Head of caudate nucleus (tissue), 42 donors: ENCODE data around the gene PDE6B.

Source experiments
- DNase-seq, 42 donors: peaks; one replicate each; pipeline versions ENCODE4 v3.0.0 to v3.0.0-alpha.2; 2020 to 2021; ENCODE audit warnings: mixed read lengths in 7 of 42
- intact Hi-C: fragments of 100-400 bp; cut with DNase I; formaldehyde crosslinking; loops from one replicate; pipeline ENCODE4 v1.15.0; 2022

Gene PDE6B

GRCh38 chr4:650951-651883 is 25.8 kb downstream of the PDE6B start:
- peak in 41 of 42 donors; percentile 51 to 90 (median 82) for DNase-seq
- intact Hi-C loops: no loop called here

- DNase-seq: peak in 5 of 42 donors; percentile 9 to 64 (median 22)
- intact Hi-C loops: no loop called here
Observed at GRCh38 chr4:651884-652642, 26.7 kb downstream of the PDE6B start.

- DNase-seq: peak in 25 of 42 donors; percentile 32 to 77 (median 53)
- intact Hi-C loops: no loop called here
Observed at GRCh38 chr4:653080-653821, 27.9 kb downstream of the PDE6B start.

- peak in 1 of 42 donors; percentile 5 for DNase-seq
- intact Hi-C loops: no loop called here
Observed at GRCh38 chr4:653831-654502, 28.6 kb downstream of the PDE6B start.

- peak in 1 of 42 donors; percentile 12 for DNase-seq
- intact Hi-C loops: no loop called here
Observed at GRCh38 chr4:654503-654845, 29.1 kb downstream of the PDE6B start.

- DNase-seq: peak in 38 of 42 donors; percentile 34 to 83 (median 69)
- intact Hi-C loops: no loop called here
Observed at GRCh38 chr4:654871-655463, 29.6 kb downstream of the PDE6B start.

GRCh38 chr4:655464-656151 is 30.2 kb downstream of the PDE6B start:
- intact Hi-C loops: no loop called here
- peak in 9 of 42 donors; percentile 20 to 69 (median 43) for DNase-seq

- DNase-seq: peak in 7 of 42 donors; percentile 13 to 70 (median 44)
Observed at GRCh38 chr4:656436-657337, 31.3 kb downstream of the PDE6B start.

GRCh38 chr4:657338-657833 is 32.0 kb downstream of the PDE6B start:
- intact Hi-C loops: no loop called here
- peak in 1 of 42 donors; percentile 24 for DNase-seq

More at GRCh38 chr4:656436-657337, 31.3 kb downstream of the PDE6B start:
- intact Hi-C loops: no loop called here

- peak in 3 of 42 donors; percentile 1 to 28 (median 5) for DNase-seq
- intact Hi-C loops: no loop called here
Observed at GRCh38 chr4:657834-658667, 32.7 kb downstream of the PDE6B start.

GRCh38 chr4:658681-659667 is 33.6 kb downstream of the PDE6B start:
- peak in 4 of 42 donors; percentile 1 to 24 (median 4) for DNase-seq
- intact Hi-C loops: no loop called here

GRCh38 chr4:659851-660250 is 34.5 kb downstream of the PDE6B start:
- intact Hi-C loops: no loop called here
- DNase-seq: peak in 1 of 42 donors; percentile 12

- intact Hi-C loops: no loop called here
- peak in 2 of 42 donors; percentile 2 to 17 for DNase-seq
Observed at GRCh38 chr4:660401-660800, 35.0 kb downstream of the PDE6B start.

GRCh38 chr4:661231-661630 is 35.9 kb downstream of the PDE6B start:
- intact Hi-C loops: no loop called here
- DNase-seq: peak in 3 of 42 donors; percentile 1 to 13 (median 1)
